Loucy (cell line): ENCODE results near the gene OLA1.

Experiments used
- H2AFZ ChIP-seq: fragments of 200-600 bp; sonication (generic); 2 replicates; pipeline ENCODE4 v1.6.0; 2016; ENCODE audit warnings: antibody characterized with exemption, mild to moderate bottlenecking, low read length, moderate library complexity
- H3F3A ChIP-seq: fragments of 200-600 bp; 2 replicates; pipeline ENCODE4 v1.6.0; 2016; ENCODE audit warnings: antibody characterized with exemption, low read depth, mild to moderate bottlenecking
- H3K27me3 ChIP-seq: fragments of 200-600 bp; sonication (generic); 2 replicates; pipeline ENCODE4 v1.6.1; 2014; ENCODE audit warnings: low read length, mild to moderate bottlenecking; ENCODE audit not compliant: insufficient read depth, poor library complexity, severe bottlenecking
- H3K36me3 ChIP-seq: fragments of 200-600 bp; sonication (generic); 2 replicates; pipeline ENCODE4 v1.6.1; 2016; ENCODE audit warnings: low read length; ENCODE audit not compliant: insufficient read depth
- H3K4me1 ChIP-seq: fragments of 200-600 bp; sonication (generic); 2 replicates; pipeline ENCODE4 v1.5.1; 2014; ENCODE audit warnings: low read length, mild to moderate bottlenecking; ENCODE audit not compliant: insufficient read depth, poor library complexity, severe bottlenecking
- H3K4me2 ChIP-seq: fragments of 200-600 bp; sonication (generic); 2 replicates; pipeline ENCODE4 v1.6.0; 2014; ENCODE audit warnings: antibody characterized with exemption, low read length, low read depth, mild to moderate bottlenecking; ENCODE audit not compliant: poor library complexity, severe bottlenecking
- H3K4me3 ChIP-seq: fragments of 200-600 bp; sonication (generic); 2 replicates; pipeline ENCODE4 v1.5.1; 2014; ENCODE audit warnings: low read length, mild to moderate bottlenecking, mixed read lengths; ENCODE audit not compliant: poor library complexity, severe bottlenecking
- H3K79me2 ChIP-seq: fragments of 200-600 bp; sonication (generic); 2 replicates; pipeline ENCODE4 v1.6.1; 2014; ENCODE audit warnings: low read length; ENCODE audit not compliant: insufficient read depth
- H3K9ac ChIP-seq: fragments of 200-600 bp; sonication (generic); 2 replicates; pipeline ENCODE4 v1.6.0; 2014; ENCODE audit warnings: mild to moderate bottlenecking, low read depth, low read length, moderate library complexity; ENCODE audit not compliant: poor library complexity, severe bottlenecking
- H3K9me2 ChIP-seq: fragments of 200-600 bp; sonication (generic); replicated peaks from 2 replicates; pipeline ENCODE4 v1.6.1; 2016; ENCODE audit warnings: low read depth, low read length, mixed read lengths
- H3K9me3 ChIP-seq: fragments of 200-600 bp; sonication (generic); 2 replicates; pipeline ENCODE4 v1.6.1; 2014; ENCODE audit warnings: mild to moderate bottlenecking, antibody characterized with exemption, low read length, low read depth; ENCODE audit not compliant: insufficient read depth
- H4K20me1 ChIP-seq: fragments of 200-600 bp; sonication (generic); 2 replicates; pipeline ENCODE4 v1.6.0; 2014; ENCODE audit warnings: antibody characterized with exemption, low read length, mild to moderate bottlenecking; ENCODE audit not compliant: insufficient read depth, poor library complexity, severe bottlenecking
- CTCF ChIP-seq: fragments of 200-600 bp; sonication (generic); conservative IDR thresholded peaks from 2 replicates; pipeline ENCODE4 v1.5.1; 2014; ENCODE audit warnings: mild to moderate bottlenecking, antibody characterized with exemption, low read length
- EZH2phosphoT487 ChIP-seq: fragments of 200-600 bp; IDR thresholded peaks from 2 replicates; pipeline ENCODE4 v1.6.1; 2018; ENCODE audit warnings: antibody characterized with exemption, mild to moderate bottlenecking, moderate library complexity, borderline replicate concordance

OLA1 gene

GRCh38 chr2:174122185-174122584 lies 126.1 kb downstream of the OLA1 start:
- Histone ChIP-seq H2AFZ (no peak overlapping the region), H3K9me2 (no peaks in the 10 kb centered on the region), H3K4me1 (no peaks in the 10 kb centered on the region), H3K27me3 (no peaks in the 10 kb centered on the region), H3F3A (no peaks in the 10 kb centered on the region), H3K9me3 (no peaks in the 10 kb centered on the region), H4K20me1 (no peaks in the 10 kb centered on the region), H3K4me2 (no peak overlapping the region), H3K36me3 (peaks cover 31% of the 10 kb centered on the region; the same call in 1 of the 2 replicates), H3K4me3 (no peak overlapping the region), H3K9ac (no peak overlapping the region), H3K79me2 (no peaks in the 10 kb centered on the region)
- no peak for TF ChIP-seq EZH2phosphoT487
- no peak for TF ChIP-seq CTCF

- TF ChIP-seq EZH2phosphoT487 (no peak), CTCF (no peak)
- Histone ChIP-seq H3K79me2 (no peaks in the 10 kb centered on the region), H3K9me3 (no peaks in the 10 kb centered on the region), H3K9ac (no peak overlapping the region), H3K27me3 (no peaks in the 10 kb centered on the region), H3K4me1 (no peaks in the 10 kb centered on the region), H3K4me3 (no peak overlapping the region), H3K9me2 (no peaks in the 10 kb centered on the region), H4K20me1 (no peaks in the 10 kb centered on the region), H3F3A (no peaks in the 10 kb centered on the region), H2AFZ (no peak overlapping the region), H3K36me3 (peaks cover 31% of the 10 kb centered on the region; the same call in 1 of the 2 replicates), H3K4me2 (no peak overlapping the region)
These were observed 126.7 kb downstream of the OLA1 start for GRCh38 chr2:174121612-174122011.

- no peak overlapping the region for H3K9ac ChIP-seq
These were observed 127.2 kb downstream of the OLA1 start for GRCh38 chr2:174121175-174121574.

More at GRCh38 chr2:174121175-174121574, 127.2 kb downstream of the OLA1 start:
- Histone ChIP-seq H3K27me3 (no peaks in the 10 kb centered on the region), H3K4me2 (no peak overlapping the region), H3K9me3 (no peaks in the 10 kb centered on the region), H3K79me2 (no peaks in the 10 kb centered on the region), H2AFZ (no peak overlapping the region), H3K4me3 (no peak overlapping the region), H3K36me3 (peaks cover 28% of the 10 kb centered on the region; the same call in 1 of the 2 replicates), H4K20me1 (no peaks in the 10 kb centered on the region), H3F3A (no peaks in the 10 kb centered on the region), H3K9me2 (no peaks in the 10 kb centered on the region), H3K4me1 (no peaks in the 10 kb centered on the region)
- no peak for TF ChIP-seq EZH2phosphoT487
- no peak for TF ChIP-seq CTCF
